ENCODE measurements around the gene MSMB.

MSMB gene

DNA sequence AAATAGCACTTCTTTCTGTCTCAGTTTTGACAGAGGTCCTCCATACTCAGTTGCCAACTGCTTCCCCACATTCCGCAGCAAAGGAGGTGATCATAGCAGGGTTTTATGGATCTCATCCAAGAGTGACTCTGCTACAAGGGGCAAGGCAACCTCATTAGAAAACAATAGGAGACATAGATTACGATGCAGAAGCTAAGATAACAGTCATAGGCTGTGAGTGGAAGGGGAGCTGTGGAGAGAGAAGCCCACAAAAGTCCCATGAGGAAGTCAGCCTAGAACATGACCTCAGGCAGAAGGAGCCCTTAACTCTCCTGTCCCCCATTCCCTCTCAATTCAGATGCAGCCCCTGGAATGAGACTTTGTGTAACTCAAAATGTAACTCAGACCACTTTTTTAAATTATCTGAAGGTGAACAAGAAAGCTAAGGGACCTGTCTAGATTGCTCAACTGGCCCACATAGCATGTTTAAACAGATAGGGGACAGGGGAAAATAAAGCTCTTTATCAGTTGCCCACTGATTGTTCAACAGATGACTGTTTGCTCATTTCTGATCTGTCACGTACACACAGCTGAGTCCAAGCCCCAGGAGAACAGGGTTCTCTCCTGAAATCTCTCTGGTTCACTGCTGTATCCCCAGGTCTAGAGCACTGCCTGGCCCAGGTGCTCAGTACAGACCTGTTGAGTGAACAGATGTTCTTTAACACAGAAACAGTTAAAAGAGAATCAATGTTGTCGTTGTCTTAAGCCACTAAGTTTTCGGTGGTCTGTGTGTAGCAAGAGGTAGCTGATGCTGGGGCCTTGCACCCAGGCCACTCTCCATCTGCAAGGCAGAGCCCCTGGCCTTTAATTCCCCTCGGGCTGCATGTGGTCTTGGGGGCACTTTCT, 14.2 kb downstream of the MSMB start:
- no peak for DNase-seq

- DNase-seq, result peak; percentile 96
Observed at GRCh38 chr10:46030091-46030937, 15.8 kb downstream of the MSMB start, which contains the start of gene NCOA4. Gene NCOA4 (minus strand): TSS chr10:46030623. CDS start chr10:46016680, 13,943 bp downstream.

DNA sequence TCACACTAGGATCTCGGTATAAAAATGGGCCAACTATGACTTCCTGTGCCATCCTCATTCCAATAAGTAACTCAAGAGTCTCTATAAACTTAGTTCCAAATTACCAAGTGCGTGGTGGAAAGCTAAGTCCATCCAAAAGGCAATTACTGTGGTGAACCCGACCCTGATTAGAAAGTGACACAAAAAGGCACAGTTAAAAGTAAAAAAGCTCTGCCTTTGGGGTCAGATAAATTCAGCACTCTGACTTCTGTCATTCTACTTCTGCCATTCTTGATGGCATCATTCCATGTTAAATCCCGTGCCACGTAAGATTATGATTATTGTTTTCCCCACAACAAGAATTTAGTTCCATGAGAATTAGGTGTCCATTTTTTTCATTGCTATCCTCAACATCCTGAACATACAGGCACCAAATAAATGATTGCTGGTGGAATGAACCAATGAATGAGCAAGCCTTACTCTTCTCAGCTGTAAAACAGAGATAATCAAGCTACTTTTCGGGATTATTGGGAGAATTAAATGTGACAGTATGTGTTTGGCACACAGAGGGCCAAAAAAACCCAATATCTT, 16.5 kb downstream of the MSMB start:
- DNase-seq, result no peak

DNA sequence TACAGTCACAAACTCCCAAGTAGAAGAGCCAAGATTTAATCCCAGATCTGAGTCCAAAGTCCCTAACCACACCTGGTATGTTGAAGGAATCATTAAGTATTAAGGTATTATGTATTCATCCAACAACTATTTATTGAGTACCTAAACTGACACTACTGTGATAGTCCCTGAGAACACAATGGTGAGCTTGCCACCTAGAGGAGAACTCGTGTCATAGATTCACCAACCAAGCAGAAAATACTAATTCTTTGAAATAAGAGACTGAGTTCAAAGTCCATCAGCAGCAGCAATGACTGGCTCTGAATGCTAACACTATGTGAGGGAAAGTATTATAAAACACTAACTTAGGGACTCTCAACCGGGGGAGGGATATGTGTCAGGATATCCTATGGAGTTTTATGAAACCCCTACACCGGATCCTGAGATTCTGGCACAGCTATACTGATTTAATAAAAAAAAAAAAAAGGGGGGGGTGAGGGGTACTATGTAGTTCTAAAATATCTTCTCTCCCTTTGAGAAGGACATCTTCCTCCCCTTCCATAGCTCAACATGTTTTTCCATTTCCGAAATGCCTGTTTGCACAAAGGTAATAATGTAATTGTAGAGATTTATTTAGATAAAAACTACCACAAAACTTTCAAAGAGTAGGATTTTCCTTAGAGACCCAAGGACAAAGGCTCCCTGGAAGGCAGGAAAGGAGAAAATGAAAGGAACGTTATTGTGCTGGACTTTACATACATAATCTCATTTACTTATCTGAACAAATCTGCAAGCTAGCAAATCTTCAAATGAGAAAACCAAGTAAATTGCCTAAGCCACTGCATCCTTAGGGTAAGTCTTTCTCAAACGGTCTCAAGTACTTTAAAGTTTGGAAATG, 17.2 kb downstream of the MSMB start:
- DNase-seq, result no peak

DNA sequence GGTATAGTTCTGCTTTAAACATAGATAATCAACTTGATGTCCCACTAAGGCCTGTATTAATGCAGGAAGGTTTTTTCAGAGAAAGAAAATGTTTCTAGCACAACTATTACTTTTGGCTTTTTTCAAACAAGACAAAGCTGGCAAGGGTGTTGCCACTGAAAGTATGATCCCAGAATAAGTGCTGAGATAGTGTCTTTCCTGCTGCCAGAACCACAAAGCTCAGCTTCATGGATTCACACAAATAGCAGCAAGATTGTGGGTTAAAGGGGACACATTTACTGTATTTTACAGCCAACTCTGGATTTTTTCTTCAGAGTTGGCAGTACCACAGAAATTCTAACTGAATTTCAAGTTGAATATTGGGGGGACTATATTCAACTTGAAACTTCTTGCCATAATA, 20.0 kb downstream of the MSMB start:
- no peak for DNase-seq

GRCh38 chr10:46025406-46025805, 20.7 kb downstream of the MSMB start:
- no peak for DNase-seq

GRCh38 chr10:46024948-46025347, 21.1 kb downstream of the MSMB start:
- no peak for DNase-seq

DNA sequence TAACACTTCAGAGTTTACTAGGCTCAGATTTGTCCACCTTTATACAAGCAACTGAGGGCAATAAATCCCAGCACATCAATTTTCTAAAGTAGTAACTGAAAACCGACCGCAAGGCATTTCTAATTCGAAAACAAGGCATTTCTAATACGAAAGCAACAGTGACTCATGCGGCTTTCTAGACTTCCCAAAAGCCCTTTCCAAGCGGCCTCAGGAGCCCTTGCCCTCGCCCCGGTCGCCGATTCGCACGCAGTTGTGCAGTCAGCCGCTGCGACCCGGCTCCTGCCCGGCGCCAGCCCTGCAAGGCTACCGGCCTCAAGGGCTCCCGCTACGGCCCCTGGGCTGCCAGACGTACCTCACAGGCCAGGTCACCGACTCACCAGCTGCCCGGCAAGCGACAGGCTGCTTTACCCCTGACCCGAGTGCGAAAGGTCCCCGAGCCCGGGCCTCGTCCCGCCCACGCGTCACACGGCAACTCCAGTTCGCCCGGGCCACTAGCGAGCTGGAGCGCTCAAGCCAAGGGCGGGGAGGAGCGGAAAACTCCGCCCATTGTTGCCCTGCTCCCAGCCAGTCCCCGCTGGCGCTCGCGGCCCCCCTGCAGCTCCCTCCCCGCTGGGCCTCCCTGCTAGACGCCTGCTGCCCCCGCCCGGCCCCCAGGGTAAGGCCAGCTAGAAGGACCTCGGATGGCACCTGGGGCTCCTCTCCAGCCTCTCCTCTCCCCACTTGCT, 22.9 kb downstream of the MSMB start:
- peak; percentile 85 for DNase-seq

DNA sequence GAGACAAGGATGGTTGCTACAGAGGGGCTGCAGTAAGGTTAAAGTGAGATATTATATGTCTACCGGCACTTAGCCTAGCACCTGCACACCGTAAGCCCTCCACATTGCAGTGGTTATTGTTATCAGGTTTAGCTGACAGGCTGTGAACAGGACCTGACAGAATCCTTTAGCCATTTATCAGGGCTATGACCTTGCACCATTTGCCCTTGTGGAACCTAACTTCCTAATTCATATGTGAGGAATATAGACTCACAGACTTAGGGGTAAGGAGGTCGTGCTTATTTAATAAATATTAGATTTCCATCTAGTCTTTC, 25.8 kb downstream of the MSMB start:
- DNase-seq, result no peak

- DNase-seq, result peak; percentile 43
Observed at GRCh38 chr10:46019569-46020343, 26.3 kb downstream of the MSMB start.

GRCh38 chr10:46019177-46019528, 26.9 kb downstream of the MSMB start:
- DNase-seq, result no peak

- no peak for DNase-seq
Observed at GRCh38 chr10:46018453-46019176, 27.5 kb downstream of the MSMB start.

DNA sequence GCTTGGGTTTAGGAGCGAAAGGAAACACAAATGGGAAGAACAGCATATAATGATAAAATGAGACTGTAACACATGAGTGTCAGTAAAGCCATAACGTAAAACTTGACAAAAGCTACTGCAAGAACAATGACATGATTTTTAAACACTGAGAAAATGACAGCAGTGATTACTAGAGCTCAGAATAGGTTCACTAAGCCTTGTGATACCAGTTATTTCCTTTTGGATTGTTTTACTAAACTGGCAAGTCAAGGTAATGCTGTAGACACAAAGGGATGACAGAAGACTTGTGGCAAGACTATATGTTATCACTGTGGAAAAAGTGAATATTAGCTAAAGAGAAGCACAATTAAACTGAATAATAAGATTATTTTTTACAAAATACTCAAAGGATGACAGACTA, 28.3 kb downstream of the MSMB start:
- no peak for DNase-seq

DNA sequence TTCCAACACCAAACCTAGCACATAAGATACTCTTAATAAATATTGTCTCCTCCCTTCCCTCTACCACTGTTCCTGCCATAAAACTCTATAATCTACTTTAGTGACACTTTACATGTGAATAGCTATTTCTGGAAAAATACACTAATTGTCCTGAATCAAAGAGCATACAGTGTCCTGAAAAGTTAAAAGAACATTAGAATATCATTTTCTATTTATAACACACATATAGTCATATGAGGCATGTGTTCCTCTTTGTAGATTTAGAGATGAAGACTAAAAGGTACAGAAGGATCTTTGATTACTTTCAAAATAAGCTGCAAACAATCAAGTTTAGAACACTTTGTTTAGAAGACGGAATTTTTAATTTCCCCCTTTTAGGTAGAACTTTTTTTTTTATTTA, 29.3 kb downstream of the MSMB start:
- DNase-seq, result no peak

DNA sequence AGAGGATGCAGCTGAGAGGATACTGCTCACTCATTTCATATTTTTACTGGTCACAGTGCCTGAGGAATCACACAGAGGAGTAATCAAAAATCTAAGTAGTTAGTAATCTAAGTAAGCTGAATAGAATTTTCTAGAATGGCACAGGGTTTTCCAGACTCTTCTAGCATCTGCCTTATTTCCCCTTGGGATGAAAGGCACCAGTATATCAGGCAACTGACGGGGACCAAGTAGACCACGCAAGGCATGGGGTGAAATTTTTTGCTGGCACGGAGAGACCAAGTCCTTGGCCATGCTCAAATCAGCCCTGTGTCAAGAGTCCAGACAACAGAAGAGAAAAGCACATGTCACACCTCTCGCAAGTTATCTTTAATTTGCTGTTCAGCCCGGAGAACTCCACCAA, 29.9 kb downstream of the MSMB start:
- no peak for DNase-seq

- no peak for DNase-seq
Observed at GRCh38 chr10:46014683-46015405, 31.2 kb downstream of the MSMB start.

- DNase-seq, result no peak
Observed at GRCh38 chr10:46014206-46014605, 31.9 kb downstream of the MSMB start.

DNA sequence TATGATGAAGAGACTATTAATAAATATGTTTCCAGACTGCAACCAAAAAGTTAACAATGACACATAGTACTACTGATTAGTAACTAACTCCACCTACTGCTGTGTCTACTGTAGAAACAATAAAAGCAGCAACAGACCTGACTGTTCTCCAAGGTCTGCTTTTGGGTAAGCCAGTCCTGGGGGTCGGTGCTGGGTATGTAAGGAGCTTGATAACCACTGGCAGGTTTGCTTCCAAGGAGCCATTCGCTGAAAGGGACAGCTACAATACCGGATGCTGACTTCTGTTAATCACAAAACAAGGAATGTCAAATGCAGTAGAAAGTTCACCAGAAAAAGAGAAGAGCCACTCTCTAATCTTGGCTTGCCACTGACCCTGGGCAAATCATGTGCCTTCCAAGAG, 33.3 kb downstream of the MSMB start:
- DNase-seq, result no peak

- no peak for DNase-seq
Observed at GRCh38 chr10:46006219-46006618, 39.9 kb downstream of the MSMB start.

- no peak for DNase-seq
Observed at GRCh38 chr10:46005383-46005782, 40.7 kb downstream of the MSMB start.

All from CD4-positive, alpha-beta T cell treated with Interferon gamma for 1 hour (primary cell).